Esophagus squamous epithelium (tissue), 5 donors: ENCODE data around the gene SERINC4. TPM values are rescaled to one million over a fixed set of nuclear protein-coding genes. Genes with fewer than 3 reads are reported as not detected.
"Not testable (repeated sequence)": the region's sequence is repeated elsewhere in the genome, so short reads cannot be mapped to it uniquely, and the experiment has no call there.

Experiments
- DNase-seq: peaks from one replicate; lab custom pipeline; 2025; lab: John Stamatoyannopoulos, UW
- H3K27ac ChIP-seq, 4 donors: fragments of 200-600 bp; sonication (generic); one replicate each; pipeline ENCODE4 v1.5.1; 2016 to 2019; ENCODE audit warnings: mild to moderate bottlenecking in 1 of 4
- H3K27me3 ChIP-seq, 4 donors: fragments of 200-600 bp; sonication (generic); 1 replicate in 3 of 4; 2 replicates in 1 of 4; pipeline versions ENCODE4 v1.5.1 to v1.6.0; 2017 to 2021; ENCODE audit warnings: antibody characterized with exemption in 1 of 4
- H3K36me3 ChIP-seq, 3 donors: fragments of 200-600 bp; sonication (generic); one replicate each; pipeline ENCODE4 v1.5.1; 2016 to 2019
- H3K4me1 ChIP-seq, 3 donors: fragments of 200-600 bp; sonication (generic); one replicate each; pipeline ENCODE4 v1.5.1; 2017 to 2019
- H3K4me3 ChIP-seq, 4 donors: fragments of 200-600 bp; sonication (generic); 1 replicate in 3 of 4; 2 replicates in 1 of 4; pipeline ENCODE4 v1.5.1; 2016 to 2019; ENCODE audit warnings: mild to moderate bottlenecking in 2 of 4, moderate library complexity in 1 of 4
- H3K9me3 ChIP-seq, 3 donors: fragments of 200-600 bp; sonication (generic); one replicate each; pipeline ENCODE4 v1.5.1; 2016 to 2019
- CTCF ChIP-seq, 6 experiments: fragments of 450-650 bp in 4 of 6; fragments of 200-600 bp in 2 of 6; sonication (generic) in 2 of 6; IDR thresholded peaks; one replicate each; pipeline ENCODE4 v1.5.1; 2016 to 2019; ENCODE audit warnings: antibody characterized with exemption in 6 of 6, mild to moderate bottlenecking in 4 of 6, moderate library complexity in 4 of 6
- POLR2A ChIP-seq, 4 donors: fragments of 450-650 bp; IDR thresholded peaks; one replicate each; pipeline ENCODE4 v1.6.1; 2017; ENCODE audit warnings: antibody characterized with exemption in 4 of 4, mild to moderate bottlenecking in 4 of 4, moderate library complexity in 3 of 4
- WGBS, 2 donors: methylation state at CpG; one replicate each; pipeline ENCODE4 v1.1.5; 2018; 5-methylcytosine and 5-hydroxymethylcytosine counted together
- intact Hi-C: fragments of 100-400 bp; cut with DNase I; formaldehyde crosslinking; loops from one replicate; pipeline ENCODE4 v1.15.0; 2022
- total RNA-seq, 4 donors: library from RNA; depleted of rRNA; stranded (reverse); fragments of >200 nt; gene quantifications; one replicate each; pipeline ENCODE4 v1.1.0, GENCODE V29; 2016
- donor health status: DM: yes; HTN: yes; CAD: no.

SERINC4 gene
- total RNA-seq, 4 donors from 2014 or later: 0.19 TPM; not detected in 3

DNA sequence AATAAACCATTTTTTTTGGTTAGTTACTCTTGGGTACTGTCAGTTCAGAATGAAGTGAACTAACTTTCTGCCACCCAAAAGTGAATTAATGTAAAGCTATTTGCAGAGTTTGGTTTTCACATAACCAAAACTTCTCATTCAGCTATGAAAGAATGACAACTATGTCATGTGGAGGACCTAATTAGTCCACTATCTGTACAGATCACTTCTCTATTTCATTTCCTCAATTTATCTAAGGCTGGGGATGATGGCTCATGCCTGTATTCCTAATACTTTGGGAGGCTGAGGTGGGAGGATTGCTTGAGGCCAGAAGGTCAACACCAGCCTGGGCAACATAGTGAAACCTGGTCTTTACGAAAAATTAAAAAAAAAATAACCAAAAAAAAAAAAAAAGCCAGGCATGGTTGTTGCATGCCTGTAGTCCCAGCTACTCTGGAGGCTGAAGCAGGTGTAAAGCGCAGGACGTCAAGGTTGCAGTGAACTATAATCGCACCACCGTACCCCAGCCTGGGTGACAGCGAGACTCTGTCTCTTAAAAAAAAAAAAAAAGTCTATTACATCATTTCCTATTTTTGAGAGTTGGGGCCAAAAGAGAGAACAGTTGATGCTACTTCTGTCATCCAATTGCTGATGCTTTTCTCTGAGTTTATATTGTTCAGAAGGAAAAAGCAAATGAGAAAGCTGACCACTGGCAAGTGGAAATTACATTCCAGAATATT is 9.1 kb upstream of the SERINC4 start:
- no peak overlapping the region for H3K27ac ChIP-seq
- no peak overlapping the region for H3K4me3 ChIP-seq
- no peak for TF ChIP-seq POLR2A (IDR thresholded peaks at IDR 0.05)
- no peak for TF ChIP-seq CTCF (IDR thresholded peaks at IDR 0.05)
- 80 to 84% methylated on average over 6 of the region's 6 CpGs for WGBS, 2 donors
- H3K4me1 ChIP-seq: no peaks in the 10 kb centered on the region
- H3K9me3 ChIP-seq: no peaks in the 10 kb centered on the region
- H3K36me3 ChIP-seq: peaks cover 26 to 100% (median 71%) of the 10 kb centered on the region in 3 donors
- no peaks in the 10 kb centered on the region for H3K27me3 ChIP-seq
- no peak for DNase-seq
- intact Hi-C loops: no loop called here

DNA sequence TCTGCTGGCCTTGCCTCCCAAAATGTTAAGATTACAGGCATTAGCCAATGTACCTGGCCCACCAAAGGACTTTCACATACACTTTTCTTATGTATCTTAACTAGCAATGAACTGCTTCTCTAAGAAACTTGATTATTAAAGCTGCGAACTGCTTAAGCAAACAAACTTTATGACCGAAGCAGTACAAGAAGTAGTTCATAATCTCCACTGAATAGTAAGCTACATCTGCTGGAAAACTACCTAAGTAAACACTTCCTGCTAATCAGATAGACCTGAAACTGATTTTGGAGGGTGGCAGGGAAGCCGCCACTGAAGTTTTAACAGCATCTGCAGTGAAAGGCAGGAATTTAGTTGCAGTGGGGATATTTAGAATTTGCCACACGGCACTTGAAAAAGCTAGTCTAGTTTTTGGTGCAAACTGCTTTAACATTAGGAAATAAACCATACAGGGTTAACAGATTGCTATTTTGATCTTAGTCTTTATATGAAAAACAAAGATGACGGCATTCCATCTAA is 8.5 kb upstream of the SERINC4 start:
- WGBS, 2 donors: 89 to 97% methylated on average over 5 of the region's 5 CpGs
- no peaks in the 10 kb centered on the region for H3K27me3 ChIP-seq
- no peak overlapping the region for H3K4me3 ChIP-seq
- TF ChIP-seq POLR2A (IDR thresholded peaks at IDR 0.05): no peak
- TF ChIP-seq CTCF (IDR thresholded peaks at IDR 0.05): no peak
- DNase-seq: no peak
- intact Hi-C loops: no loop called here
- H3K4me1 ChIP-seq: no peaks in the 10 kb centered on the region
- peaks cover 23 to 100% (median 65%) of the 10 kb centered on the region in 3 donors for H3K36me3 ChIP-seq
- H3K27ac ChIP-seq: no peak overlapping the region
- H3K9me3 ChIP-seq: no peaks in the 10 kb centered on the region

DNA sequence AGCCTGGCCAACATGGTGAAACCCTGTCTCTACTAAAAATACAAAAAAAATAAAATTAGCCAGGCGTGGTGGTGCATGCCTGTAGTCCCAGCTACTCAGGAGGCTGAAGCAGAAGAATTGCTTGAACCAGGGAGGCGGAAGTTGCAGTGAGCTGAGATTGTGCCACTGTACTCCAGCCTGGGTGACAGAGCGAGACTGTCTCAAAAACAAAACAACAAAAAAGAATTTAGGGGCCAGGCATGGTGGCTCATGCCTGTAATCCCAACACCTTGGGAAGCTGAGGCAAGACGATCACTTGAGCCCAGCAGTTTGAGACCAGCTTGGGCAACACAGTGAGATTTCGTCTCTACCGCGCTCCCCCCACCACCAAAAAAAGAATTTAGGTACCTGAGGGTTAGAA is 2.7 kb upstream of the SERINC4 start:
- H3K4me1 ChIP-seq: peaks cover 21 to 41% (median 23%) of the 10 kb centered on the region in 3 donors
- H3K4me3 ChIP-seq, DNase-seq, H3K9me3 ChIP-seq, intact Hi-C loops, H3K27ac ChIP-seq, H3K27me3 ChIP-seq: not testable (repeated sequence)
- H3K36me3 ChIP-seq: peaks cover 7 to 79% (median 24%) of the 10 kb centered on the region in 3 donors
- 92 to 93% methylated on average over 7 of the region's 7 CpGs for WGBS, 2 donors

GRCh38 chr15:43800286-43801141 is 494 bp upstream of the SERINC4 start, which contains the start of gene HYPK:
HYPK (plus strand) TSS chr15:43800599; CDS start chr15:43800623, 24 bp downstream.
- TF ChIP-seq CTCF (IDR thresholded peaks at IDR 0.05) (no peak), POLR2A (IDR thresholded peaks at IDR 0.05) (peak in 3 of 4 donors; percentile 35 to 75 (median 68))
- peak within 1 kb of the TSS; percentile 89 to 94 (median 94) for H3K27ac ChIP-seq
- WGBS, 2 donors: 2 to 4% methylated on average over 40 to 44 of the region's 44 CpGs
- H3K4me3 ChIP-seq: peak within 1 kb of the TSS; percentile 79 to 86 (median 82)
- peak; percentile 74 for DNase-seq
- intact Hi-C loops: no loop called here
- peaks cover 12 to 79% (median 16%) of the 10 kb centered on the region in 3 donors for H3K36me3 ChIP-seq
- H3K9me3 ChIP-seq: no peaks in the 10 kb centered on the region
- H3K27me3 ChIP-seq: no peaks in the 10 kb centered on the region
- peaks cover 23 to 62% (median 25%) of the 10 kb centered on the region in 3 donors for H3K4me1 ChIP-seq

DNA sequence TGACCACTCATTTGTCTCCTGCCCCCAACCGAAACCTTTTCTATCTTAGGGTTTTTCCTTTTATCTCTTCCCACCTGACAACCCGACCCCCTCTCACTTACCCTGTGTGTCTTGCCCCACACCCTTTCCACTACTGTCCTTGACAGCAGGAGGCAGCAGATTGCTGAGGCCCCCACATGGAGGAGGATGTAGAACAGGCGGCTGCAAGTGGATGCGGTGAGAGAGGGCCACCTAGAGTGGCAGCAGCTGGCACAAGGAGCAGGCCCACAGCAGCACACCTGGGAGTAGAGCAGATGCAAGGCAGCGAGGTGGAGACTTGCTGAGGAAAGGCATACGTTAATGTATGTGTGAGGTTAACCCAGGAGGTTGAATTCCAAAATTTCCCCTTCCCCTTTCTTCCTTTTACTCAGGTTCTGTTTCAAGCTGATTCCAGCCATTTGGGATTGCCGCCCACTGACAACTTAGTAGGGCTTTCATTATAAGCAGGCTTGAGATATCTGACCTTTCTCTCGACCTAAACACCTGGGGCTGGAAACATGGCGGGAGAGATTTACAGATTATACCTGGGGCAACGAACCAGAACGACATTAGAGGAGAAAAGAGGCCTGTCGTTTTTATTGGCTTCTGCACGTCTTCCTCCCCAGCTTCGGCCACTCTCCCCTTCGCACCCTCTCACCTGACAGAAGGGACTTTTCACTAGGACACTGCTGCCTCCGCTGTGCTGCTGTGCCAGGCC is 643 bp downstream of the SERINC4 start:
- TF ChIP-seq POLR2A (IDR thresholded peaks at IDR 0.05): no peak
- TF ChIP-seq CTCF (IDR thresholded peaks at IDR 0.05): no peak
- Histone ChIP-seq H3K4me3 (no peak overlapping the region), H3K27me3 (no peaks in the 10 kb centered on the region), H3K4me1 (peaks cover 30 to 74% (median 33%) of the 10 kb centered on the region in 3 donors), H3K9me3 (no peaks in the 10 kb centered on the region), H3K36me3 (peaks cover 23 to 79% (median 24%) of the 10 kb centered on the region in 3 donors), H3K27ac (peak overlapping the region; percentile 89 to 94 (median 94))
- no peak for DNase-seq
- 81 to 86% methylated on average over 13 to 15 of the region's 16 CpGs for WGBS, 2 donors
- intact Hi-C loops: no loop called here
